Glutamatergic neuron (in vitro differentiated cells): ENCODE results near the gene CD2AP. TPM values are rescaled to one million over a fixed set of nuclear protein-coding genes. Genes with fewer than 3 reads are reported as not detected.

ENCODE experiments used
- DNase-seq: peaks from one replicate; pipeline ENCODE4 v3.0.0; 2022
- H3K27ac Mint-ChIP-seq: one replicate; pipeline ENCODE4 v1.8.0; 2020; ENCODE audit warnings: mild to moderate bottlenecking, mixed read lengths, inconsistent platforms; ENCODE audit not compliant: unreplicated experiment
- H3K27me3 Mint-ChIP-seq: one replicate; pipeline ENCODE4 v1.8.0; 2020; ENCODE audit warnings: mild to moderate bottlenecking, moderate library complexity, mixed read lengths, inconsistent platforms; ENCODE audit not compliant: unreplicated experiment
- H3K36me3 Mint-ChIP-seq: one replicate; pipeline ENCODE4 v1.8.0; 2020; ENCODE audit warnings: mild to moderate bottlenecking, mixed read lengths, inconsistent platforms; ENCODE audit not compliant: unreplicated experiment
- H3K4me1 Mint-ChIP-seq: one replicate; pipeline ENCODE4 v1.8.0; 2020; ENCODE audit warnings: mild to moderate bottlenecking, low read depth, mixed read lengths, inconsistent platforms; ENCODE audit not compliant: unreplicated experiment
- H3K4me3 Mint-ChIP-seq: one replicate; pipeline ENCODE4 v1.8.0; 2020; ENCODE audit warnings: mild to moderate bottlenecking, mixed read lengths, inconsistent platforms; ENCODE audit not compliant: unreplicated experiment
- H3K9me3 Mint-ChIP-seq: one replicate; pipeline ENCODE4 v1.8.0; 2020; ENCODE audit warnings: mild to moderate bottlenecking, moderate library complexity, mixed read lengths, inconsistent platforms; ENCODE audit not compliant: unreplicated experiment
- CTCF ChIP-seq: fragments of 200-600 bp; sonication (generic); IDR thresholded peaks from one replicate; pipeline ENCODE4 v1.5.0; 2021; ENCODE audit not compliant: partially characterized antibody, unreplicated experiment
- total RNA-seq: library from RNA; stranded (reverse); fragmentation: NEBNext Ultra II Directional; extraction: Animal tissue kit (Norgen Biotek cat#: 25700); gene quantifications from one replicate; pipeline ENCODE4 v1.2.1, GENCODE V29; 2021; ENCODE audit not compliant: unreplicated experiment

Gene CD2AP
- total RNA-seq, 1 donor from 2014 or later: 14.9 TPM

GRCh38 chr6:47452899-47453298, 24.7 kb upstream of the CD2AP start:
- no peaks in the 10 kb centered on the region for H3K9me3 Mint-ChIP-seq
- no peak overlapping the region for H3K4me3 Mint-ChIP-seq
- no peaks in the 10 kb centered on the region for H3K27me3 Mint-ChIP-seq
- TF ChIP-seq CTCF: no peak
- no peaks in the 10 kb centered on the region for H3K4me1 Mint-ChIP-seq
- DNase-seq: no peak
- no peaks in the 10 kb centered on the region for H3K36me3 Mint-ChIP-seq
- H3K27ac Mint-ChIP-seq: no peak overlapping the region

DNA sequence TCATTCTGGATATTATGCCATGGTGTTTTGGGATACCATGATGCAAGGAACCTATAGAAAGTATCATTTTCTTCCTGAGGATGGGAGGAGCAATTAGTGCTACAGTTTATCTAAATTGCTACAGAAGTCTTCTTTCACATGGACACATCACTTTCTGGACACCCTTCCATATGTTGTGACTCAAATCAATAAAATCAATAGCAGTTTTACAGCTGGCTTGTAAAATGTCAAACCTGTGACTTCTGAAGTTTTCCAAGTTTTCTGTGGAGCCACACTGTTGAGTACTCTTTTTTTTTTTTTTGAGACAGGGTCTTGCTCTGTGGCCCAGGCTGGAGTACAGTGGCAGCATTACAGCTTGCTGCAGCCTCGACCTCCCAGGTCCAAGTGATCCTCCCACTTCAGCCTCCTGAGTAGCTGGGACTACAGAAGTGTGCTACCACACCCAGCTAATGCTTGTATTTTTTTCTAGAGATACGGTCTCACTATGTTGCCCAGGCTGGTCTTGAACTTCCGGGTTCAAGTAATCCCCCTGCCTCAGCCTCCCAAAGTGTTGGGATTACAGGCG, 24.1 kb upstream of the CD2AP start:
- Mint-ChIP-seq H3K36me3 (no peaks in the 10 kb centered on the region), H3K9me3 (no peaks in the 10 kb centered on the region), H3K27ac (no peak overlapping the region), H3K4me1 (no peaks in the 10 kb centered on the region), H3K4me3 (no peak overlapping the region), H3K27me3 (no peaks in the 10 kb centered on the region)
- DNase-seq: no peak
- no peak for TF ChIP-seq CTCF

GRCh38 chr6:47454713-47455396, 22.7 kb upstream of the CD2AP start:
- Mint-ChIP-seq H3K4me1 (no peaks in the 10 kb centered on the region), H3K27me3 (no peaks in the 10 kb centered on the region), H3K4me3 (no peak overlapping the region), H3K36me3 (no peaks in the 10 kb centered on the region), H3K27ac (no peak overlapping the region), H3K9me3 (no peaks in the 10 kb centered on the region)
- DNase-seq: no peak
- no peak for TF ChIP-seq CTCF

DNA sequence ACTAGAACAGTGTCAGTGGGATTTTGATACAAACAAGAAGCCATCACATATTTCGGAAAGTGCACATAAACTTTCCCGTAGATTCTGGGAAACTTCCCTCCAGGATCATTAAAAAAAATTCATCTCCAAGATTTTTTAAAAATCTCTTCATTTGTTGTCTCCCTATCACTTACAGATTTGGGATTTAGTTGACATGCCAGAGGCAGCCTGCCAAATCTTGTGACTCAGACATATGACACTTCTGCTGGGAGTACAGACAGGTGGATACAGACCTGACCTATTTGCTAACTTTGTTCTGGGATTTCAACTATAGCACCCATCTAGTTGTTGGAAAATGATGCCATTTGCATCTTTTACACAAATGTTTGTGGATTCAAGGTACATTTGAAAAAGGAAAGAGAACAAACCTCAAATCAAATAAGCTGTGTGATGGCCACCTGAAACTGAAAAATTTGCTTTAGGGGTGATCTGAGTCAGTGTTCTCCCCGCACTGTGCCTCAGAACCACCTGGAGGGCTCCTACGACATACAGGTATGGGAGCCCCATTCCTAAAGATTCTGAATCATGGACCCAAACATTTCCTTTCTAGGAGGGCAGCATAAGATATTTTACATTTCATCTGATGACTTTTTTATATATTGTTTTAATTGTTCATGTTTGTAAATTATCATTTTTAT, 21.9 kb upstream of the CD2AP start:
- H3K36me3 Mint-ChIP-seq: no peaks in the 10 kb centered on the region
- no peak for DNase-seq
- no peaks in the 10 kb centered on the region for H3K9me3 Mint-ChIP-seq
- TF ChIP-seq CTCF: no peak
- no peak overlapping the region for H3K4me3 Mint-ChIP-seq
- H3K27me3 Mint-ChIP-seq: no peaks in the 10 kb centered on the region
- no peak overlapping the region for H3K27ac Mint-ChIP-seq
- no peaks in the 10 kb centered on the region for H3K4me1 Mint-ChIP-seq

- Mint-ChIP-seq H3K4me3 (no peak overlapping the region), H3K27me3 (no peaks in the 10 kb centered on the region), H3K9me3 (no peaks in the 10 kb centered on the region), H3K27ac (no peak overlapping the region), H3K36me3 (no peaks in the 10 kb centered on the region), H3K4me1 (no peaks in the 10 kb centered on the region)
- no peak for DNase-seq
- no peak for TF ChIP-seq CTCF
Measured at GRCh38 chr6:47456536-47456975, 21.0 kb upstream of the CD2AP start.
